Measurements from ENCODE around the gene STARD3.

Gene STARD3

GRCh38 chr17:39658346-39658745 lies 21.4 kb downstream of the STARD3 start:
- no peak for DNase-seq (ENCODE audit: extremely low read depth in 1 of 2, low read depth in 1 of 2)

- DNase-seq (ENCODE audit: extremely low read depth in 1 of 2, low read depth in 1 of 2) = no peak
Measured at GRCh38 chr17:39658760-39659159, 21.8 kb downstream of the STARD3 start.

GRCh38 chr17:39659279-39660010 lies 22.5 kb downstream of the STARD3 start:
- DNase-seq (ENCODE audit: extremely low read depth in 1 of 2, low read depth in 1 of 2) = no peak

- DNase-seq (ENCODE audit: extremely low read depth in 1 of 2, low read depth in 1 of 2) = no peak
Measured at GRCh38 chr17:39660011-39660360, 23.0 kb downstream of the STARD3 start.

GRCh38 chr17:39660397-39661385 lies 23.7 kb downstream of the STARD3 start:
- DNase-seq (ENCODE audit: extremely low read depth in 1 of 2, low read depth in 1 of 2) = no peak

GRCh38 chr17:39661744-39662541 lies 25.0 kb downstream of the STARD3 start:
- DNase-seq (ENCODE audit: extremely low read depth in 1 of 2, low read depth in 1 of 2) = no peak

GRCh38 chr17:39662551-39663339 lies 25.8 kb downstream of the STARD3 start:
- DNase-seq (ENCODE audit: extremely low read depth in 1 of 2, low read depth in 1 of 2) = no peak

GRCh38 chr17:39663340-39663687 lies 26.4 kb downstream of the STARD3 start:
- no peak for DNase-seq (ENCODE audit: extremely low read depth in 1 of 2, low read depth in 1 of 2)

GRCh38 chr17:39663688-39664580 lies 27.0 kb downstream of the STARD3 start:
- DNase-seq (ENCODE audit: extremely low read depth in 1 of 2, low read depth in 1 of 2) = no peak

GRCh38 chr17:39664581-39665561 lies 27.9 kb downstream of the STARD3 start, which contains the start of gene TCAP:
Gene TCAP (plus strand): TSS chr17:39665349. CDS start chr17:39665360, 11 bp downstream.
- no peak for DNase-seq (ENCODE audit: extremely low read depth in 1 of 2, low read depth in 1 of 2)

- DNase-seq (ENCODE audit: extremely low read depth in 1 of 2, low read depth in 1 of 2) = no peak
Measured at GRCh38 chr17:39665642-39666224, 28.8 kb downstream of the STARD3 start.

GRCh38 chr17:39666231-39666600 lies 29.3 kb downstream of the STARD3 start:
- no peak for DNase-seq (ENCODE audit: extremely low read depth in 1 of 2, low read depth in 1 of 2)

- DNase-seq (ENCODE audit: extremely low read depth in 1 of 2, low read depth in 1 of 2) = no peak
Measured at GRCh38 chr17:39666601-39667261, 29.8 kb downstream of the STARD3 start.

- no peak for DNase-seq (ENCODE audit: extremely low read depth in 1 of 2, low read depth in 1 of 2)
Measured at GRCh38 chr17:39667262-39667944, 30.5 kb downstream of the STARD3 start.

- peak in 1 of 2 donors; percentile 63 for DNase-seq (ENCODE audit: extremely low read depth in 1 of 2, low read depth in 1 of 2)
Measured at GRCh38 chr17:39667945-39668924, 31.3 kb downstream of the STARD3 start, which contains the start of gene PNMT. Gene PNMT (plus strand): TSS chr17:39668453. CDS start chr17:39668476, 23 bp downstream.

Measured in activated CD8-positive, alpha-beta memory T cell treated with anti-CD3 and anti-CD28 coated beads for 1 hour (primary cell).